ENCODE measurements around the gene CRTC1. TPM values are rescaled to one million over a fixed set of nuclear protein-coding genes. Genes with fewer than 3 reads are reported as not detected.
A peak's percentile ranks its signal among the peaks of the same experiment; 100 is the strongest.

CRTC1 gene
- total and polyA plus RNA-seq, 2 experiments from 2014 or later, result 2.5 to 4.8 TPM

DNA sequence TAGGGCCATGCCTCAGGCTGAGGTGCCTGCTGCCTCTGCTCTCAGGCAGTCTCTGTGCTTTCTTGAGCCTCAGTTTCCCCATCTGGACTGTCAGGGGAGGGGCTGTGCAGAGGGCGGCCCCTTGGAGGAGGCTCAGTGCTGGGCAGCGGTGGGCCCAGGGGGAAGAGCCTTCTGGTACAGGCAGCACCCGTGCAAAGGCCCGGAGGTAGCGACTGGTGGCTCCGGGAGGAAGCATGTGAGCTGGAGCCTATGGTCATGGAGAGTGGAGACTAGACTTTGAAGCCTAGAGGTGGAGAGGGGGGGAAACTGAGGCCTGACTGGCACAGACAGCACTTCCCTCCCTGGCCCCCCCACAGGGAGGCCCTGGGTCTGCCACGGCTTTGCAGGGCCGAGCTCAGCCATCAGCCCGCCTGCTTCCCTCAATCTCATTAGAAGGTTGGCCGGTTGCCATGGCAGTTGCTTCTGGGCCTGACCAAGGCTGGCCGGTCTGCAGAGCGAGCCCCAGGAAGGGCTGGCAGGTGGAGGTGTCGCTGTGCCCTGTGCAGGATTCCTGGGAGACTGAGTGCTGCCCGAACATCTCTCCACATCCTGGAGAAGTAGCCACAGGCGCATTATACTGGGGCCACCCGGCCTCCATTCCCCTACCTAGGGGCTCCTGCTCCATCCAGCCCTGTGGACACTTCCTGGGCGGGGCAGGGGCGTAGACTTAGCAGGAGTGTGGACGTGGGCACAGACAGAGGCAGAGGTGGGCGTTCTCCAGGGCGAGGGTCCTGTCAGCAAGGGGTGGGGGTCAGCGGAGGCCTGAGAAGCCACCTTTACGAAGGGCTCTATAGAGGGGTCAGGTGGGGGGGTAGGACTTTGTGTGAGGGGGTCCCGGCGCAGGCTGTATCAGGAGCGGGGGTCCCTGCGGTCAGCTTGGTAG is 53.2 kb downstream of the CRTC1 start:
- Histone ChIP-seq H2AFZ (no peak overlapping the region), H3K4me3 (no peak overlapping the region), H3K36me3 (replicated peaks; ENCODE audit: insufficient read depth, low read depth) (no peaks in the 10 kb centered on the region), H3K9me3 (ENCODE audit: low read depth) (no peaks in the 10 kb centered on the region), H3K27me3 (no peaks in the 10 kb centered on the region), H3K4me1 (ENCODE audit: insufficient read depth) (peaks cover 58% of the 10 kb centered on the region), H3K4me2 (no peak overlapping the region), H3K9me2 (replicated peaks; ENCODE audit: insufficient read depth) (no peaks in the 10 kb centered on the region), H4K20me1 (ENCODE audit: insufficient read depth, poor library complexity, severe bottlenecking) (no peaks in the 10 kb centered on the region), H3K79me2 (peaks cover 36% of the 10 kb centered on the region), H3K27ac (peak overlapping the region; percentile 88)
- TF ChIP-seq CTCF (IDR thresholded peaks at IDR 0.05; ENCODE audit: poor library complexity) (no peak), EZH2 (IDR thresholded peaks at IDR 0.05; ENCODE audit: borderline replicate concordance) (no peak), EZH2phosphoT487 (IDR thresholded peaks at IDR 0.05; ENCODE audit: low read depth, severe bottlenecking, unreplicated experiment) (no peak)
- DNase-seq (ENCODE audit: low spot score), result no peak
- WGBS (ENCODE audit: low lambda C conversion rate, missing lambda C conversion rate), result 91% methylated on average over 26 of the region's 27 CpGs

DNA sequence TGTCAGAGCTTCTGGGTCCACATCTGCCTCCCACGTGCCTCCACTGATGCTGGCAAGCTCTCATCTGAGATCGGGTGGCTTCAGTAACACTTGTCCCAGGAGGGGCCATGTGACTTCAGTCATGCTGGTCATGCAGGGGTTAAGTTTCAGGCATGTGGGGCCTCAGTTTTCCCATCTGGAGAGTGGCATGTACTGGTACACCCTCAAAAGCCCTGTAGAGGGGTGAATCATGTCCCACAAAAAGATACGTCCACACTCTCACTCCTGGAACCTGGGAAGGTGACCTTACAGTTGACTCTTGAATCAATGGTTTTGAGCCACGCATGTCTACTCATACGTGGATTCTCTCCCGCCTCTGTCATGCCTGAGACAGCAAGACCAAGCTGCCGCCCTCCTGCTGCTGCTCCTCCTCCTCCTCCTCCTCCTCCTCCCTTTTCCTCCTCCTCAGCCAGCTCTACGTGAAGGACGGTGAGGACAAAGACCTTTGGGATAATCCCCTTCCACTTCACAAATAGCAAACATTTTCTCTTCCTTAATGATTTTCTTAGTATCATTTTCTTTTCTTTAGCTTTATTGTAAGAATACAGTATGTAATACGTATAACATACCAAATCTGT is 54.0 kb downstream of the CRTC1 start:
- no peaks in the 10 kb centered on the region for H3K27me3 ChIP-seq
- 68% methylated on average over 10 of the region's 10 CpGs for WGBS (ENCODE audit: low lambda C conversion rate, missing lambda C conversion rate)
- no peaks in the 10 kb centered on the region for H3K36me3 ChIP-seq (replicated peaks; ENCODE audit: insufficient read depth, low read depth)
- peaks cover 31% of the 10 kb centered on the region for H3K79me2 ChIP-seq
- TF ChIP-seq CTCF (IDR thresholded peaks at IDR 0.05; ENCODE audit: poor library complexity) (no peak), EZH2phosphoT487 (IDR thresholded peaks at IDR 0.05; ENCODE audit: low read depth, severe bottlenecking, unreplicated experiment) (no peak), EZH2 (IDR thresholded peaks at IDR 0.05; ENCODE audit: borderline replicate concordance) (no peak)
- no peak overlapping the region for H2AFZ ChIP-seq
- H3K9me2 ChIP-seq (replicated peaks; ENCODE audit: insufficient read depth), result no peaks in the 10 kb centered on the region
- H3K4me2 ChIP-seq, result peak overlapping the region; percentile 25
- H4K20me1 ChIP-seq (ENCODE audit: insufficient read depth, poor library complexity, severe bottlenecking), result no peaks in the 10 kb centered on the region
- no peak overlapping the region for H3K4me3 ChIP-seq
- DNase-seq (ENCODE audit: low spot score), result no peak
- H3K4me1 ChIP-seq (ENCODE audit: insufficient read depth), result peaks cover 58% of the 10 kb centered on the region
- H3K9me3 ChIP-seq (ENCODE audit: low read depth), result no peaks in the 10 kb centered on the region
- H3K27ac ChIP-seq, result peak overlapping the region; percentile 88

DNA sequence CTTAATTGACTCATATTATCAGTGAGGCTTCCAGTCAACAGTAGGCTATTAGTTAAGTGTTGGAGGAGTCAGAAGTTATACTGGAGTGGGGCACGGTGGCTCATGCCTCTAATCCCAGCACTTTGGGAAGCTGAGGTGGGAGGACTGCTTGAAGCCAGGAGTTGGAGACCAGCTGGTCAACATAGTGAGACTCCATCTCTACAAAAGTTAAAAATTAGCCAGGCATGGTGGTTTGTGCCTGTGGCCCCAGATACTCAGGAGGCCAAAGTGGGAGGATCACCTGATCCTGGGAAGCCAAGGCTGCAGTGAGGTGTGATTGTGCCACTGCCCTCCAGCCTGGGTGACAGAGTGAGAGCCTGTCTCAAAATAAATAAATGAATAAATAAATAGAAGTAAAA is 54.5 kb downstream of the CRTC1 start:
- Histone ChIP-seq H3K36me3 (replicated peaks; ENCODE audit: insufficient read depth, low read depth) (no peaks in the 10 kb centered on the region), H3K27ac (peak overlapping the region; percentile 88), H3K4me1 (ENCODE audit: insufficient read depth) (peaks cover 58% of the 10 kb centered on the region), H3K27me3 (no peaks in the 10 kb centered on the region), H3K4me2 (peak overlapping the region; percentile 25), H4K20me1 (ENCODE audit: insufficient read depth, poor library complexity, severe bottlenecking) (no peaks in the 10 kb centered on the region), H3K4me3 (no peak overlapping the region), H2AFZ (no peak overlapping the region), H3K79me2 (peaks cover 28% of the 10 kb centered on the region), H3K9me3 (ENCODE audit: low read depth) (no peaks in the 10 kb centered on the region), H3K9me2 (replicated peaks; ENCODE audit: insufficient read depth) (no peaks in the 10 kb centered on the region)
- WGBS (ENCODE audit: low lambda C conversion rate, missing lambda C conversion rate), result 40% methylated on average over 1 of the region's 1 CpG
- TF ChIP-seq EZH2 (IDR thresholded peaks at IDR 0.05; ENCODE audit: borderline replicate concordance), result no peak
- no peak for TF ChIP-seq CTCF (IDR thresholded peaks at IDR 0.05; ENCODE audit: poor library complexity)
- TF ChIP-seq EZH2phosphoT487 (IDR thresholded peaks at IDR 0.05; ENCODE audit: low read depth, severe bottlenecking, unreplicated experiment), result no peak
- DNase-seq (ENCODE audit: low spot score), result peak; percentile 67
